CD4-positive, alpha-beta T cell treated with Interferon alpha-2 for 1 hour (primary cell): ENCODE measurements around the gene PDE11A.
A peak's percentile ranks its signal among the peaks of the same experiment; 100 is the strongest.

ENCODE experiments used
- DNase-seq, 2 donors: peaks; one replicate each; pipeline ENCODE4 v3.0.0-alpha.2; 2020 to 2022

The PDE11A gene

GRCh38 chr2:177916342-177916741, 156.2 kb downstream of the PDE11A start:
- DNase-seq: no peak

- DNase-seq: no peak
These were observed 158.3 kb downstream of the PDE11A start for GRCh38 chr2:177914247-177914646.

DNA sequence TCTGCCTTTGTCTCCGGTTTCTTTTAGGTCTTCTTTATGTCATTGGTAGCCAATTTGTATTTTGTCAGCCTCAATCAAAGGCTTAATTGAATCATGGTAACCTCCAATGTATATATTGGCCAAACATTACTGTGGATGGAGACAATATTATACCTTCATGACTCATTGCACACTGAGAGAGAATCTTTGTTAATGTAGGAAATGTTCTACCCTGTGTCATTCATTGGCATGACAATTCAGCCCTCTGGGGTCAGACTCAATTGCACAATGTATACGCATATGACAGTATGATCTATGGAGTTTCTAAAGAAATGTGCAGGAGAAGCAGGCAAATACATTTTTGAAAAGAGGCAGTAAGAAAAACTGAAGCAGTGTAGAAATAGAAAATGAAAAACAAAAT, 162.6 kb downstream of the PDE11A start:
- no peak for DNase-seq

GRCh38 chr2:177908824-177909223, 163.8 kb downstream of the PDE11A start:
- no peak for DNase-seq

GRCh38 chr2:177908182-177908581, 164.4 kb downstream of the PDE11A start:
- DNase-seq: no peak

- DNase-seq: peak; percentile 21 to 60
These were observed 166.4 kb downstream of the PDE11A start for GRCh38 chr2:177906041-177906718.

DNA sequence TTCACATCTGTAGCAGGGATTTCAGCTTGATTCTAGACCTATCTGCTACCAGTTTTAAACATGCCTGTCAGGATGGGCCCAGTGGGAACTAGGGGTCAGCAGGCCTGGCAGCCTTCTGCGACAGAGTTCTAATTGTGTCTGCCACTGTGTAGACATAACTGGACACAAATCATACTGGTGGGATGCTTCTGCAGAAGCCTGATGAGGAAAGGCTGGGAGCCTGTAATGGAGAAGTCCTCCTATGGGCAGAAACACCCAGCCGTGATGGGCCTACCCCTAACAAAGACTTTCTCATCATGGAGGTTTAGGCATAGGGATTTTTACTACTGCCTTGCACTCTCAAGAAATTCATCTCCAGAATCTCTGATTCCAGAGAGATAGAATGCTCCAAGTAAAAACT, 166.9 kb downstream of the PDE11A start:
- no peak for DNase-seq

DNA sequence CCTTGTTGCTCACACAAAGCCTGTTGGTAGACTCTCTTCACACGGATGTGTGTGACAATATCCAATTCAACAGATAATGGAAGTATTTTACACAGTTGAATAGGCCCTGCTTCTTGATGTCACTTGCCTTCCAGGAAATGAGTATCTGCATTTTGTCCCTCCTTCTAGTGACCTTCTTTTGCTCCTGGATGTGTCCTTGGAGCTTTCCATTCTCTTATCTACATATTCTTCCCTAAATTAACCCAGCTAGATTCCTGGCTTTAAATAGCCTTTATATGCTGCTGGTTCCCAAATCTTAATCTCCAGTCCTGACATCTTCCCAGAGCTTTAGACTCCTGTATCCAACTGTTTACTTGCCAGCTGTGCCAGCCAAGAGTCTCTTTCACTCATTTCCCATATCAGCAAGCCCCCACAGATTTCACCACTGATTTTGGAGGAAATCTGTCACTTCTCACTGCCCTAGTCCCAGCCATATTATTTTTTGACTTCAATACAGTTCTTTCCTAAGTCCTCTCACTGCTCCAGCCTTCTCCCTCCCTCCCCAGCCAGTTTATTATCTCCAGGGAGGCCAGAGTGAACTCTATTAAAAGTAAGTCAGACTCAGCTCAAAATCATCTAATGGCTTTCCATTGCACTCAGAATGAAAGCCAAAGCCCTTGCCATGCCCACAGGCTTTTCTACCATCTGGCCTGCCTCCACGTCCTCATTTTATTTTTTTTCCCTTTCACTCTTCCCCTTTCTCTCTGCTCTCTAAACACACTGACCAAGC, 170.0 kb downstream of the PDE11A start:
- no peak for DNase-seq

GRCh38 chr2:177900082-177900481, 172.5 kb downstream of the PDE11A start:
- DNase-seq: no peak

DNA sequence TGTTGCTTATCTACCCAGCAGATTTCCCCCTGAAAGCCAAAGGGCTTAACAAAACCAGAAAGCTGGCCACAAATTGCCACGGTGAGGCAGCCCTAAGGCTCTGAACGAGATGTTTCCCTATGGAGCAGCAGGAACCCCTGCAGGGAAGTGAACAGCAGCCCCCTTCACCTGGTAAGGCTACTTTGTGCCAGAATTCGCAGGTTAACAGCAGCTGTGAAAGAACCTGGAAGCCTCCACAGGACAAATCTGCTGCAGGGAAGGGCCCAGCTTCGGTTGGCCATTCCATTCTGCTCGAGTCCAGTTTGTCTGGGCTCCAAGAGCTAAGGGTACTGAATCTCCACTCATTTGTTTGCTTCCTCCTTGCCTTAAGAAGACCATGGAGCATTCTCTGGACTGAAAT, 175.3 kb downstream of the PDE11A start:
- DNase-seq: no peak

- DNase-seq: no peak
These were observed 176.0 kb downstream of the PDE11A start for GRCh38 chr2:177896587-177896986.

- no peak for DNase-seq
These were observed 178.0 kb downstream of the PDE11A start for GRCh38 chr2:177894546-177894945.

DNA sequence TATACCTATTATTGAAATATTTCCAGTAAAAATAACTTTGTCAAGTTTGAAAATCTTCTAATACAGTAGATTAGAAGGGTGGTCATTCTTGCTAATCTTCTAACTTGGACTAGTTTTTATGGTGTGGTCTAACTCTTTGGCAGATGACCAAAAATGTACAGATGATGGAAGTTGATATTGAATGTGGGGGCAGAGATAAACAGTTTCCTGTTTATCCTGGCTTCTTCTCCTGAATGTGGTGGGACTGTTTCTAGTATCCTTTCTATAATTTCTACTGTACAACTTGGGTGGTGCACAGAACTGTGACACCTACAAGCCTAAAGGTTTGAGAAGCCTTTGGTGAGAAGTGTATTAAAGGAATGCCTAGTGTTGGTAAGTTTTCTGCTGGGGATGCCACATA, 178.7 kb downstream of the PDE11A start:
- no peak for DNase-seq

- no peak for DNase-seq
These were observed 181.0 kb downstream of the PDE11A start for GRCh38 chr2:177891533-177891932.

GRCh38 chr2:177889818-177890460, 182.6 kb downstream of the PDE11A start:
- DNase-seq: no peak

GRCh38 chr2:177888581-177888980, 184.0 kb downstream of the PDE11A start:
- no peak for DNase-seq

DNA sequence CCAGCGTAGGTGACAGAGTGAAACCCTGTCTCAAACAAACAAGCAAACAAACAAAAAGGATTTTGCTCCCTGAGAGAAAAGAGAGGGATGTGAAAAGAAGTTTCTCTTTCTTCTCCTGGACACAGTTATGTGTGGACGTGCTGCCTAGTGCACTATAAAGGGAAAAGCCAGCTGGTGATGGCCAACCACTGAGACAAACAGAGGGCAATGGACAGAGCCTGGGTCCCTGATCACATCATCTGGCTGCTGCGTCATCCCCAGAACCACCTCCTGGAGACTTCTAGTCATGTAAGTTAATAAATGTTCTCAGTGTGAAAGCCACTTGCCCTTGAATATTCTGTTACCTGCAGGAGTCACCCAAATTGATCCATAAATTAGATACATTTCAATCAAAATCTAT, 184.9 kb downstream of the PDE11A start:
- DNase-seq: no peak

GRCh38 chr2:177886824-177887223, 185.8 kb downstream of the PDE11A start:
- no peak for DNase-seq

GRCh38 chr2:177885828-177886466, 186.6 kb downstream of the PDE11A start:
- DNase-seq: no peak

GRCh38 chr2:177883177-177883576, 189.4 kb downstream of the PDE11A start:
- no peak for DNase-seq

DNA sequence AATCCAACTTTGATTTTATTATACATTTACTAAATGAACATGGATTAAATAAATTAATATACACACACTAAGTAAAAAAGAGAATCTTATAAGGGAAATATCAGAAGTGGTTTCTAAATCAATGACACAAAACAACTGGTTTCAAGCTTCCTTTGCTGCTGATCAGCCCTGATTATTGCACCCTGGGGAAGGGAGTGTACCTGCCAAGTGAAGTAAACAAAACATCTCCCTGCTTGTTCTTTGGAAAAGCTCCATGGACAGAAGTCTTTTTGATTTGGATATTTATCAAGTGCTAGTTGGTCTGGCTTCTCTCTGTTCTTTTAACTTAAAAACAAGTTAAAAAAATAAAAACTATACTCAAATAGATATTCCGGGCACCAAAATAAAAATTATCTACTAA, 190.1 kb downstream of the PDE11A start:
- no peak for DNase-seq

- no peak for DNase-seq
These were observed 190.7 kb downstream of the PDE11A start for GRCh38 chr2:177881921-177882320.

DNA sequence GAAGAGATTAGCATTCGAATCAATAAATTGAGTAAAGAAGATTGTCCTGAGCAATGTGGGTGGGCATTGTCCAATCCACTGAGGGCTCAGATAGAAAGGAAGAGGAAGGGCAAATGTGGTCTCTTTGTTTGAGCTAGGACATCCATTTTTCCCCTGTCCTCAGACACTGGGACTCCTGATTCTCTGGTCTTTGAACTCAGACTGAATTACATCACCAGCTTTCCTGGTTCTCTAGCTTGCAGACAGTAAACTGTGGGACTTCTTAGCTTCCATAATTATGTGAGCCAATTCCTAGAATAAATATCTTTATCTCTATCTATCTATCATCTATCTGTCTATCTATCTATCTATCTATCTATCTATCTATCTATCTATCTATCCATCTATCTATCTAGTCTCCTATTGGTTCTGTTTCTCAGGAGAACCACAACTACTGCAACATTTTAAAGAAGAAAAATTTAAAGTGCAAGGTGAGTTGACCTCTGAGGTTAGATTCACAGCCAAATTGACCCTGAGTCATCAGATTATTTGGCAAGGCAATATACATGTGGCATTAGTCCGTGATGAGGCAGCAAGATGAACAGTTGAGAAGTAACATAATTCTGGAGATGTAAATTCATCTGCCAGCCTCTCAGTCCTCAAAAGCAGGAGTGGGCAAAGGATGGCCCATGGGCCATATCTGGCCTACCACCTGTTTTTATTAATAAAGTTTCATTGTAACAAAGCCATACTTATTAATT, 191.4 kb downstream of the PDE11A start:
- no peak for DNase-seq
